WTC11 (cell line): Measurements from ENCODE around the gene CHTOP. TPM values are rescaled to one million over a fixed set of nuclear protein-coding genes. Genes with fewer than 3 reads are reported as not detected.
"Not testable (repeated sequence)": the region's sequence is repeated elsewhere in the genome, so short reads cannot be mapped to it uniquely, and the experiment has no call there.

ENCODE experiments used
- ATAC-seq: fragments of 200-7000 bp; cut with Tn5 transposase; 2 replicates; pipeline ENCODE4 v1.10.0; 2021; ENCODE audit warnings: mild to moderate bottlenecking, moderate library complexity
- CTCF ChIA-PET: fragments of 300-600 bp; sonication (Branson Sonifier 250); formaldehyde crosslinking; loops from one replicate; lab custom pipeline; 2021; ENCODE audit warnings: antibody characterized with exemption; lab: Charles Lee
- POLR2A ChIA-PET: fragments of 350-600 bp; sonication (Branson Sonifier 250); formaldehyde crosslinking; loops from one replicate; lab custom pipeline; 2021; ENCODE audit warnings: antibody characterized with exemption; lab: Charles Lee
- DNase-seq: peaks from one replicate; pipeline ENCODE4 v3.0.0; 2021; ENCODE audit warnings: low spot score
- H3K27ac Mint-ChIP-seq: 2 replicates; pipeline ENCODE4 v1.8.0; 2021; ENCODE audit warnings: mixed read lengths
- H3K27me3 Mint-ChIP-seq: 2 replicates; pipeline ENCODE4 v1.8.0; 2021; ENCODE audit warnings: low read depth, mild to moderate bottlenecking, moderate library complexity, mixed read lengths
- H3K36me3 Mint-ChIP-seq: 2 replicates; pipeline ENCODE4 v1.8.0; 2021; ENCODE audit warnings: mixed read lengths
- H3K4me1 Mint-ChIP-seq: 2 replicates; pipeline ENCODE4 v1.8.0; 2022; ENCODE audit warnings: mixed read lengths
- H3K4me3 Mint-ChIP-seq: 2 replicates; pipeline ENCODE4 v1.8.0; 2021; ENCODE audit warnings: mild to moderate bottlenecking, moderate library complexity, mixed read lengths
- H3K9me3 Mint-ChIP-seq: 2 replicates; pipeline ENCODE4 v1.8.0; 2021; ENCODE audit warnings: mixed read lengths
- CREM ChIP-seq: sonication (generic); formaldehyde crosslinking; IDR thresholded peaks from 2 replicates; pipeline ENCODE4 v1.8.1; 2022; ENCODE audit warnings: mild to moderate bottlenecking, missing genetic modification reagents, moderate library complexity
- E2F4 ChIP-seq: sonication (generic); formaldehyde crosslinking; IDR thresholded peaks from 2 replicates; pipeline ENCODE4 v1.8.1; 2022; ENCODE audit warnings: low read depth, mild to moderate bottlenecking, moderate library complexity, missing genetic modification reagents, borderline replicate concordance
- ELF4 ChIP-seq: sonication (generic); formaldehyde crosslinking; IDR thresholded peaks from 2 replicates; pipeline ENCODE4 v1.8.1; 2022; ENCODE audit warnings: low read depth, mild to moderate bottlenecking, moderate library complexity, missing genetic modification reagents
- ERG ChIP-seq: fragments of 250-450 bp; sonication (Bioruptor Pico); IDR thresholded peaks from 2 replicates; pipeline ENCODE4 v1.8.0; 2021; ENCODE audit warnings: mild to moderate bottlenecking
- FOXJ3 ChIP-seq: sonication (generic); formaldehyde crosslinking; IDR thresholded peaks from 2 replicates; pipeline ENCODE4 v1.9.0; 2021; ENCODE audit warnings: missing genetic modification reagents, mild to moderate bottlenecking, borderline replicate concordance
- FOXP1 ChIP-seq: sonication (generic); formaldehyde crosslinking; IDR thresholded peaks from 2 replicates; pipeline ENCODE4 v1.8.0; 2022; ENCODE audit warnings: missing genetic modification reagents, mild to moderate bottlenecking, moderate library complexity, borderline replicate concordance
- GRHL2 ChIP-seq: fragments of 250-450 bp; sonication (Bioruptor Pico); IDR thresholded peaks from 2 replicates; pipeline ENCODE4 v1.8.0; 2022; ENCODE audit warnings: mild to moderate bottlenecking, moderate library complexity; ENCODE audit not compliant: insufficient replicate concordance, severe bottlenecking
- GTF2I ChIP-seq: fragments of 250-450 bp; sonication (Bioruptor Pico); conservative IDR thresholded peaks from 2 replicates; pipeline ENCODE4 v1.4.0; 2021; ENCODE audit warnings: mild to moderate bottlenecking
- JAZF1 ChIP-seq: fragments of 250-450 bp; sonication (Bioruptor Pico); IDR thresholded peaks from 2 replicates; pipeline ENCODE4 v1.9.0; 2021; ENCODE audit warnings: moderate library complexity, mild to moderate bottlenecking, inconsistent platforms
- MAX ChIP-seq: sonication (generic); formaldehyde crosslinking; IDR thresholded peaks from 2 replicates; pipeline ENCODE4 v1.8.0; 2022; ENCODE audit warnings: mild to moderate bottlenecking, missing genetic modification reagents
- MLX ChIP-seq: sonication (generic); formaldehyde crosslinking; IDR thresholded peaks from 2 replicates; pipeline ENCODE4 v1.8.1; 2023; ENCODE audit warnings: mild to moderate bottlenecking, missing genetic modification reagents, moderate library complexity
- MXD4 ChIP-seq: fragments of 250-450 bp; sonication (Bioruptor Pico); IDR thresholded peaks from 2 replicates; pipeline ENCODE4 v1.8.0; 2021; ENCODE audit warnings: mild to moderate bottlenecking, moderate library complexity, borderline replicate concordance
- NFATC4 ChIP-seq: fragments of 250-450 bp; sonication (Bioruptor Pico); IDR thresholded peaks from 2 replicates; pipeline ENCODE4 v1.9.0; 2021; ENCODE audit warnings: mild to moderate bottlenecking
- NFYB ChIP-seq: sonication (generic); formaldehyde crosslinking; conservative IDR thresholded peaks from 2 replicates; pipeline ENCODE4 v1.8.0; 2022; ENCODE audit warnings: low read depth, missing genetic modification reagents
- NR1H2 ChIP-seq: sonication (generic); formaldehyde crosslinking; IDR thresholded peaks from 2 replicates; pipeline ENCODE4 v1.9.0; 2021; ENCODE audit warnings: mild to moderate bottlenecking, moderate library complexity, missing genetic modification reagents
- OVOL2 ChIP-seq: fragments of 250-450 bp; sonication (Bioruptor Pico); IDR thresholded peaks from 2 replicates; pipeline ENCODE4 v1.9.0; 2021; ENCODE audit warnings: mild to moderate bottlenecking, borderline replicate concordance
- PRRX2 ChIP-seq: fragments of 250-450 bp; sonication (Bioruptor Pico); IDR thresholded peaks from 2 replicates; pipeline ENCODE4 v1.8.0; 2021; ENCODE audit warnings: mild to moderate bottlenecking
- RELA ChIP-seq: sonication (generic); formaldehyde crosslinking; IDR thresholded peaks from 2 replicates; pipeline ENCODE4 v1.8.1; 2022; ENCODE audit warnings: missing genetic modification reagents, mild to moderate bottlenecking, borderline replicate concordance
- SOX15 ChIP-seq: fragments of 250-450 bp; sonication (Bioruptor Pico); IDR thresholded peaks from 2 replicates; pipeline ENCODE4 v1.9.0; 2021; ENCODE audit warnings: mild to moderate bottlenecking
- TEAD1 ChIP-seq: sonication (generic); formaldehyde crosslinking; IDR thresholded peaks from 2 replicates; pipeline ENCODE4 v1.8.0; 2022; ENCODE audit warnings: mild to moderate bottlenecking, missing genetic modification reagents
- ZNF232 ChIP-seq: sonication (generic); formaldehyde crosslinking; IDR thresholded peaks from 2 replicates; pipeline ENCODE4 v1.8.0; 2022; ENCODE audit warnings: mild to moderate bottlenecking, missing genetic modification reagents
- ZNF281 ChIP-seq: sonication (generic); formaldehyde crosslinking; IDR thresholded peaks from 2 replicates; pipeline ENCODE4 v1.8.0; 2023; ENCODE audit warnings: mild to moderate bottlenecking, missing genetic modification reagents
- ZNF317 ChIP-seq: sonication (generic); formaldehyde crosslinking; IDR thresholded peaks from 2 replicates; pipeline ENCODE4 v1.8.1; 2023; ENCODE audit warnings: low read depth, mild to moderate bottlenecking, moderate library complexity, missing genetic modification reagents, borderline replicate concordance
- ZNF423 ChIP-seq: fragments of 250-450 bp; sonication (Bioruptor Pico); IDR thresholded peaks from 2 replicates; pipeline ENCODE4 v2.1.2; 2022; ENCODE audit warnings: mild to moderate bottlenecking, moderate library complexity
- total RNA-seq: library from RNA; stranded (reverse); gene quantifications from 3 replicates; pipeline ENCODE4 v1.2.3, GENCODE V29; 2021
- TF ChIP-seq, protein P1 (sequence below): sonication (generic); formaldehyde crosslinking; IDR thresholded peaks from 2 replicates; pipeline ENCODE4 v1.8.1; 2023; ENCODE audit warnings: mild to moderate bottlenecking, missing genetic modification reagents, moderate library complexity

CHTOP gene
- total RNA-seq, 1 experiment from 2014 or later: 101 TPM

DNA sequence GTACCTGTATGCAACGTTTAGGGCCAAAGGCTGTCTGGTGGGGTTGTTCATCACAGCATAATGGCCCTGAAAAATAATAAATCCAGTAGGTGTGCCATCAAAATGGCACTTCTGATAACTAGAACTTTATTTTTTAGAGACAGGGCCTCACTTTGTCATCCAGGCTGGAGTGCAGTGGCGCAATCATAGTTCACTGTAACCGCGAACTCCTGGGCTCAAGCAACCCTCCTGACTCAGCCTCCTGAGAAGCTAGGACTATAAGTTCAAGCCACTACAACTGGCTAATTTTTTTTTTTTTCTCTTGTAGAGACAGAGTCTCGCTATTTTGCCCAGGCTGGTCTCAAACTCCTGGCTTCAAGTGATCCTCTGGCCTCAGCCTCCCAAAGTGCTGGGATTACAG, 29.3 kb downstream of the CHTOP start (continued):
- no peak for TF ChIP-seq ZNF281 (CRISPR knock-in tag)
- no peak for TF ChIP-seq MLX
- no peak for TF ChIP-seq ZNF232 (CRISPR knock-in tag)
- no peak for TF ChIP-seq NR1H2 (CRISPR knock-in tag)
- no peak for TF ChIP-seq OVOL2 (CRISPR knock-in tag)
- no peak for TF ChIP-seq FOXP1 (CRISPR knock-in tag)
- TF ChIP-seq E2F4 (CRISPR knock-in tag): no peak
- TF ChIP-seq TEAD1: no peak
- TF ChIP-seq FOXJ3 (CRISPR knock-in tag): no peak
- no peak for TF ChIP-seq PRRX2 (CRISPR knock-in tag)
- no peak for TF ChIP-seq SOX15 (CRISPR knock-in tag)

- DNase-seq: no peak
- ChIA-PET CTCF (no interaction called here), POLR2A (no interaction called here)
- no peak overlapping the region for H3K4me3 Mint-ChIP-seq
- TF ChIP-seq CREM (CRISPR knock-in tag) (no peak), FOXJ3 (CRISPR knock-in tag) (no peak), NFATC4 (CRISPR knock-in tag) (no peak), SOX15 (CRISPR knock-in tag) (no peak), ZNF317 (CRISPR knock-in tag) (no peak), RELA (CRISPR knock-in tag) (no peak), ERG (CRISPR knock-in tag) (no peak), ZNF423 (CRISPR knock-in tag) (no peak), NFYB (no peak), JAZF1 (CRISPR knock-in tag) (no peak), MXD4 (CRISPR knock-in tag) (no peak), MAX (CRISPR knock-in tag) (no peak), GTF2I (CRISPR knock-in tag) (no peak), OVOL2 (CRISPR knock-in tag) (no peak), GRHL2 (CRISPR knock-in tag) (no peak), ELF4 (CRISPR knock-in tag) (no peak)
- TF ChIP-seq, protein P1, sequence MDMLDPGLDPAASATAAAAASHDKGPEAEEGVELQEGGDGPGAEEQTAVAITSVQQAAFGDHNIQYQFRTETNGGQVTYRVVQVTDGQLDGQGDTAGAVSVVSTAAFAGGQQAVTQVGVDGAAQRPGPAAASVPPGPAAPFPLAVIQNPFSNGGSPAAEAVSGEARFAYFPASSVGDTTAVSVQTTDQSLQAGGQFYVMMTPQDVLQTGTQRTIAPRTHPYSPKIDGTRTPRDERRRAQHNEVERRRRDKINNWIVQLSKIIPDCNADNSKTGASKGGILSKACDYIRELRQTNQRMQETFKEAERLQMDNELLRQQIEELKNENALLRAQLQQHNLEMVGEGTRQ (CRISPR knock-in tag): no peak
- ATAC-seq: no peak
- H3K27ac Mint-ChIP-seq: no peak overlapping the region
- peaks cover 14% of the 10 kb centered on the region for H3K4me1 Mint-ChIP-seq
- no peaks in the 10 kb centered on the region for H3K27me3 Mint-ChIP-seq
- H3K36me3 Mint-ChIP-seq: peaks cover 79% of the 10 kb centered on the region
- no peaks in the 10 kb centered on the region for H3K9me3 Mint-ChIP-seq
Observed at GRCh38 chr1:153667439-153667838, 33.6 kb downstream of the CHTOP start.

- CTCF ChIA-PET, H3K4me3 Mint-ChIP-seq, POLR2A ChIA-PET, H3K27ac Mint-ChIP-seq, H3K9me3 Mint-ChIP-seq, H3K27me3 Mint-ChIP-seq, DNase-seq, ATAC-seq: not testable (repeated sequence)
- peaks cover 67% of the 10 kb centered on the region for H3K36me3 Mint-ChIP-seq
- peaks cover 14% of the 10 kb centered on the region for H3K4me1 Mint-ChIP-seq
Observed at GRCh38 chr1:153668672-153669071, 34.8 kb downstream of the CHTOP start.
